Mucosa of stomach (tissue), 1 donor: ENCODE results near the gene TNRC6C.

Experiments used
- H3K27me3 ChIP-seq: one replicate; pipeline ENCODE4 v1.7.0; 2013; ENCODE audit warnings: mild to moderate bottlenecking, low read length; ENCODE audit not compliant: control insufficient read depth, insufficient read depth
- H3K36me3 ChIP-seq: one replicate; pipeline ENCODE4 v1.7.0; 2013; ENCODE audit warnings: low read length; ENCODE audit not compliant: control insufficient read depth, insufficient read depth
- H3K4me1 ChIP-seq: one replicate; pipeline ENCODE4 v1.7.0; 2013; ENCODE audit warnings: mild to moderate bottlenecking, low read length; ENCODE audit not compliant: control insufficient read depth, insufficient read depth
- H3K4me3 ChIP-seq: one replicate; pipeline ENCODE4 v1.7.0; 2013; ENCODE audit warnings: low read length
- H3K9ac ChIP-seq: one replicate; pipeline ENCODE4 v1.7.0; 2013; ENCODE audit warnings: mild to moderate bottlenecking, low read length, moderate library complexity
- H3K9me3 ChIP-seq: one replicate; pipeline ENCODE4 v1.7.0; 2013; ENCODE audit warnings: mild to moderate bottlenecking, low read length, moderate library complexity; ENCODE audit not compliant: control insufficient read depth
- donor health status: Pancreatic carcinoma.

The TNRC6C gene, protein sequence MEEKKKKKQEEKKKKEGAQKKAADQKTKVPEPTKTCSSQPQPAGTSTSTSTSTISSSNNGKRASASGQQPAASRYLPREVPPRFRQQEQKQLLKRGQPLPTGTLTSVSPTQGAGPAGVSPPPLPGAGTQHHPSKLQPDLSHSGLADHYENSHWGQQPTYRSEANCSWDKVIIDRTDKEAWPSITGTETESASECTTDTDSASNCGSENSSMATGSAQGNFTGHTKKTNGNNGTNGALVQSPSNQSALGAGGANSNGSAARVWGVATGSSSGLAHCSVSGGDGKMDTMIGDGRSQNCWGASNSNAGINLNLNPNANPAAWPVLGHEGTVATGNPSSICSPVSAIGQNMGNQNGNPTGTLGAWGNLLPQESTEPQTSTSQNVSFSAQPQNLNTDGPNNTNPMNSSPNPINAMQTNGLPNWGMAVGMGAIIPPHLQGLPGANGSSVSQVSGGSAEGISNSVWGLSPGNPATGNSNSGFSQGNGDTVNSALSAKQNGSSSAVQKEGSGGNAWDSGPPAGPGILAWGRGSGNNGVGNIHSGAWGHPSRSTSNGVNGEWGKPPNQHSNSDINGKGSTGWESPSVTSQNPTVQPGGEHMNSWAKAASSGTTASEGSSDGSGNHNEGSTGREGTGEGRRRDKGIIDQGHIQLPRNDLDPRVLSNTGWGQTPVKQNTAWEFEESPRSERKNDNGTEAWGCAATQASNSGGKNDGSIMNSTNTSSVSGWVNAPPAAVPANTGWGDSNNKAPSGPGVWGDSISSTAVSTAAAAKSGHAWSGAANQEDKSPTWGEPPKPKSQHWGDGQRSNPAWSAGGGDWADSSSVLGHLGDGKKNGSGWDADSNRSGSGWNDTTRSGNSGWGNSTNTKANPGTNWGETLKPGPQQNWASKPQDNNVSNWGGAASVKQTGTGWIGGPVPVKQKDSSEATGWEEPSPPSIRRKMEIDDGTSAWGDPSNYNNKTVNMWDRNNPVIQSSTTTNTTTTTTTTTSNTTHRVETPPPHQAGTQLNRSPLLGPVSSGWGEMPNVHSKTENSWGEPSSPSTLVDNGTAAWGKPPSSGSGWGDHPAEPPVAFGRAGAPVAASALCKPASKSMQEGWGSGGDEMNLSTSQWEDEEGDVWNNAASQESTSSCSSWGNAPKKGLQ (N-terminal part only)

GRCh38 chr17:77957857-77958715 is at the start of gene TNRC6C:
Gene TNRC6C, plus strand, starts transcription at chr17:77958703. Its CDS starts 45,504 bp downstream, at chr17:78004207.
- Histone ChIP-seq H3K4me1 (peaks cover 9% of the 10 kb centered on the region), H3K9ac (peak within 1 kb of the TSS; percentile 32), H3K36me3 (no peaks in the 10 kb centered on the region), H3K9me3 (no peaks in the 10 kb centered on the region), H3K27me3 (peaks cover 29% of the 10 kb centered on the region), H3K4me3 (peak within 1 kb of the TSS; percentile 38)

GRCh38 chr17:77909236-77909635 is 49.3 kb upstream of the TNRC6C start:
- no peaks in the 10 kb centered on the region for H3K36me3 ChIP-seq
- H3K27me3 ChIP-seq, result peaks cover 3% of the 10 kb centered on the region
- H3K9ac ChIP-seq, result no peak overlapping the region
- no peaks in the 10 kb centered on the region for H3K9me3 ChIP-seq
- no peak overlapping the region for H3K4me3 ChIP-seq
- no peaks in the 10 kb centered on the region for H3K4me1 ChIP-seq

DNA sequence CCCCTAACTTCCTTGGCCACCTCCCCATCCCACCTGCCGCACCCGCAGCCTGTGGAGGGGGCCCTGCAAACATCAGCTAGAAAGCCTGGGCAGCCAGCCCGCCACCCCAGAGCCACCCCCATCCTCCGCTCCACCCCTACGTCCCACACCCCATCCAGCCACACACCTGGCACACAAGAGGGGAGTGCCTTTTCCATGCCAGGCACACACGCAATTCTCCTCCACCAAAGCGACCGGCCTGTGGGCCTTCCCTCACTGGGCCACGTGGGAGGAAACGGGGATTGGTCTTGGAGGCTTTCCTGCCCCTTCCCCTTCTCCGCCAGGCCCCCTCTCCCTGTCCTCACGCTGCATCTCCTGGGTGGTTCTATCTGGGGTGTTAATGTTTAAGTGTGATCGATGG is 48.7 kb upstream of the TNRC6C start:
- no peaks in the 10 kb centered on the region for H3K36me3 ChIP-seq
- peaks cover 9% of the 10 kb centered on the region for H3K27me3 ChIP-seq
- H3K9ac ChIP-seq, result no peak overlapping the region
- H3K4me1 ChIP-seq, result no peaks in the 10 kb centered on the region
- H3K4me3 ChIP-seq, result no peak overlapping the region
- no peaks in the 10 kb centered on the region for H3K9me3 ChIP-seq

DNA sequence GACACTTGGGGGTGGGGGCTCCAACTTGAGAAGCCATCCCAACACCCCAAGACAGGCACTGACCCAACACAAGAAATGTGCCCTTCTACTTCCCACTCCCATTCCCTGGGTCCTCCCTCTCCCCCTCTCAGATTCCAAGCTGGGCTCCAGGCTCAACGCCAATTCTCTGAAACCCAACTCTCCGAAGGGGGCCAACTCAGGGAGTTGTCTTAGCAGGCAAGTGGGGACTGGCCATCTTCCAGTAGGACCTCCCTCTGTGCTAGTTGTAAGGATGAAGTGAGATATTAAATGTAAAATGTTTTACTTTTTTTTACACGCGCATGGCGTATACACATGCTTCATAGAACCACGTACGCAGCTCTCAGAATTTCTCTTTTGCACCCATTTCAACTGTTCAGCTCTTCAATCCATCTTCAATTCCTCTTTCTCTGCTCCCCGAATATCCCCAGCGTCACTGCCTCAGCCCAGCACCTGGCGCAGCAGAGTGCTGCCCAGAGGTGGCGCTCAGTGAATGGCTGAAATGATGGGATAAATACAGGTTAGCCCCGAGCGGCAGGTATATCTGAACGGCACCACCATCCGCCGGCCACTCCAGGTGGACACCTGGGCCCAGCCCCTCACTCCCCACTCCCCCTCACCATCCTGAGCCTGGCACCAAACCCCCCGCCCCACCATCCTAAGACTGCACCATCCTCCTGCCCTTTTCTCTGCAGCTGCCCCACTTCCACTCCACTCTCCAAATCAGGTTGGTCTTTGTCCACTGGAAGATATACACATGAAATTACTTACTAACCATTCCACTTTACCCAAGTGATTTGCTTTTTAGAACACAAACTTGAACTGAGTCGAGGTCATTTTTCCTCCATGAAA is 43.9 kb upstream of the TNRC6C start:
- Histone ChIP-seq H3K9ac (no peak overlapping the region), H3K4me3 (no peak overlapping the region), H3K36me3 (no peaks in the 10 kb centered on the region), H3K27me3 (peaks cover 48% of the 10 kb centered on the region), H3K4me1 (peaks cover 4% of the 10 kb centered on the region), H3K9me3 (no peaks in the 10 kb centered on the region)

DNA sequence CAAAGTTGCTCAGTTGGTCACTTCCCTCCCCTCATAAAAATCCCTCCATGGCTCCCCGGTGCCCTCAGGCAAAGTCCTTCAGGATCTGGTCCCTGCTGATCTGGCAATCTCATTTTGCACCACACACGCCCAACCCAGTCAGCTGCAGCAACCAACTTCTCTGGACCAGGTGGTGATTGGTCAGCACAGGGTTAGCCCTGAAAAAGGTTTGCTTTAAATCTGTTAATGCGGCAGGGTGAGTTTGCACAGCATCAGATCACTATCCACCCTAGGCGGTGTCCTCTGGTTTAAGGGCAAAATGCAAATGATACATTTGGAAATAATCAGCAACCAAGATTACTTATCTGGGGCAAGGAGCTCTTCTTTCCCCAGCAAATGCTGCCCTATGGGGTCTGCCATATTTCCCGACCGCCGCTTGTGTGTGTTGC is 42.9 kb upstream of the TNRC6C start:
- Histone ChIP-seq H3K27me3 (peaks cover 51% of the 10 kb centered on the region), H3K4me1 (peaks cover 4% of the 10 kb centered on the region), H3K4me3 (no peak overlapping the region), H3K36me3 (no peaks in the 10 kb centered on the region), H3K9me3 (no peaks in the 10 kb centered on the region), H3K9ac (no peak overlapping the region)

DNA sequence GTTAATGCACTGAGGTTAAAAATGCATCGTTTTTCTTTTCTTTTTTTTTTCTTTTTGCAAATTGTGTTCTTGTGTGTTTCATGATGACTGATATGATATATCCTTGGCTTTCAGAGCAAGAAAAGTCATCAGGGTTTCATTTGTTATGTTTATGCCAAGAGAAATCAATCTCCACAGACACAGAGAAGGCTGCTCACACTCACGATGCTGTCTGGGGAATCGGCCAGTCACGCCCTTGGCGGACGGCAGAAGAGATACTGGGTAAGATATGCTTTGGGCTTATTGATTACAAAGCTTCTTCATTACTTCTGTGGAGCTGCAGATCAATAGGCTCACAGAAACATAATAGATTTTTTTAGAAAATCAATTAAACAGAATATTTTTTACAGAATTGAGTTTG is 42.2 kb upstream of the TNRC6C start:
- Histone ChIP-seq H3K4me3 (no peak overlapping the region), H3K9ac (no peak overlapping the region), H3K4me1 (peaks cover 4% of the 10 kb centered on the region), H3K9me3 (no peaks in the 10 kb centered on the region), H3K27me3 (peaks cover 51% of the 10 kb centered on the region), H3K36me3 (no peaks in the 10 kb centered on the region)

GRCh38 chr17:77916703-77917481 is 41.6 kb upstream of the TNRC6C start:
- H3K4me3 ChIP-seq, result no peak overlapping the region
- H3K9me3 ChIP-seq, result no peaks in the 10 kb centered on the region
- H3K36me3 ChIP-seq, result no peaks in the 10 kb centered on the region
- peaks cover 56% of the 10 kb centered on the region for H3K27me3 ChIP-seq
- no peak overlapping the region for H3K9ac ChIP-seq
- H3K4me1 ChIP-seq, result peaks cover 4% of the 10 kb centered on the region

GRCh38 chr17:77919276-77919675 is 39.2 kb upstream of the TNRC6C start:
- Histone ChIP-seq H3K4me1 (peaks cover 4% of the 10 kb centered on the region), H3K36me3 (no peaks in the 10 kb centered on the region), H3K9ac (no peak overlapping the region), H3K27me3 (peaks cover 72% of the 10 kb centered on the region), H3K9me3 (no peaks in the 10 kb centered on the region), H3K4me3 (no peak overlapping the region)

DNA sequence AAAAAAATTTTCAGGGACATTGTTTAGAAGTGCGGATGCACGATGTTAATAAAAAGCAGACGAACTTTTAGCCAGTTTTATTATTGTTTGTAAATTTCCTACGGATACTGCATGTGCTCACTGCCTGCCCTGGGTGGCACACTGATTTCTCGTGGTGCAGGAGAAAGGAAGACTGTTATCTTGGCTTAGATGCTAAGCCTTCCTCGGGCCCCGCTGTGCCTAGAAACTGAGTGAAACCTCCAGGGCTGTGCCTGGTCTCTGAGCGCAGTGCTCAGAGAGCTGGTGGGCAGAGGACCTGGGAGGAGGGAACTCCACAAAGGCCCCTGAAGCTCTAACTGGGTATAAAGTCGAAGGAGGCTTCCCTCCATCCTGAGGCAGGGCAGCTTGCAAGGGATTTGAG is 35.4 kb upstream of the TNRC6C start:
- Histone ChIP-seq H3K9ac (no peak overlapping the region), H3K4me3 (no peak overlapping the region), H3K27me3 (peaks cover 48% of the 10 kb centered on the region), H3K9me3 (no peaks in the 10 kb centered on the region), H3K4me1 (no peaks in the 10 kb centered on the region), H3K36me3 (no peaks in the 10 kb centered on the region)

- no peaks in the 10 kb centered on the region for H3K4me1 ChIP-seq
- H3K36me3 ChIP-seq, result no peaks in the 10 kb centered on the region
- peaks cover 44% of the 10 kb centered on the region for H3K27me3 ChIP-seq
- no peaks in the 10 kb centered on the region for H3K9me3 ChIP-seq
- H3K9ac ChIP-seq, result no peak overlapping the region
- no peak overlapping the region for H3K4me3 ChIP-seq
Measured at GRCh38 chr17:77923776-77924513, 34.6 kb upstream of the TNRC6C start.
